OCI-LY7 (cell line): Measurements from ENCODE around the gene MNT. TPM values are rescaled to one million over a fixed set of nuclear protein-coding genes. Genes with fewer than 3 reads are reported as not detected.

Experiments used
- BruUV-seq: library from RNA; stranded (reverse); fragments of 400-500 nt; replicated peaks from 2 replicates; lab custom pipeline; 2021; lab: Mats Ljungman, UMichigan
- CTCF ChIA-PET: fragments of 300-600 bp; sonication (Branson Sonifier 250); formaldehyde crosslinking; loops from one replicate; lab custom pipeline; 2022; ENCODE audit warnings: antibody characterized with exemption; ENCODE audit not compliant: unreplicated experiment; lab: Charles Lee
- POLR2A ChIA-PET: fragments of 300-600 bp; sonication (Branson Sonifier 250); formaldehyde crosslinking; loops from one replicate; lab custom pipeline; 2022; ENCODE audit warnings: antibody characterized with exemption; lab: Charles Lee
- DNase-seq: peaks from one replicate; pipeline ENCODE4 v3.0.0-alpha.2; 2015; ENCODE audit warnings: low spot score
- H2AFZ ChIP-seq: fragments of 200-600 bp; sonication (generic), shearing (Covaris generic); 2 replicates; pipeline ENCODE4 v1.6.1; 2014; ENCODE audit warnings: mild to moderate bottlenecking, antibody characterized with exemption, low read length, moderate library complexity
- H3K27ac ChIP-seq: fragments of 200-600 bp; sonication (generic); 2 replicates; pipeline ENCODE4 v1.5.1; 2014; ENCODE audit warnings: mixed run types, low read depth, mild to moderate bottlenecking, moderate library complexity, low read length, inconsistent platforms; ENCODE audit not compliant: poor library complexity, severe bottlenecking
- H3K36me3 ChIP-seq: fragments of 200-600 bp; sonication (generic); 2 replicates; pipeline ENCODE4 v1.6.1; 2014; ENCODE audit warnings: mild to moderate bottlenecking, antibody characterized with exemption, low read length, moderate library complexity, mixed read lengths; ENCODE audit not compliant: insufficient read depth
- H3K4me1 ChIP-seq: fragments of 200-600 bp; sonication (generic); 2 replicates; pipeline ENCODE4 v1.5.1; 2014; ENCODE audit warnings: mild to moderate bottlenecking, low read length; ENCODE audit not compliant: insufficient read depth, poor library complexity, severe bottlenecking
- H3K4me2 ChIP-seq: fragments of 200-600 bp; sonication (generic); 2 replicates; pipeline ENCODE4 v1.6.1; 2014; ENCODE audit warnings: mild to moderate bottlenecking, low read length
- H3K4me3 ChIP-seq: fragments of 200-600 bp; sonication (generic); 2 replicates; pipeline ENCODE4 v1.5.1; 2014; ENCODE audit warnings: mild to moderate bottlenecking, low read depth, low read length; ENCODE audit not compliant: poor library complexity, severe bottlenecking
- H3K79me2 ChIP-seq: fragments of 200-600 bp; sonication (generic); 2 replicates; pipeline ENCODE4 v1.6.1; 2016; ENCODE audit warnings: low read depth, mild to moderate bottlenecking, low read length, moderate library complexity, mixed read lengths; ENCODE audit not compliant: insufficient read depth
- H3K9me2 ChIP-seq: fragments of 200-600 bp; sonication (generic); 2 replicates; pipeline ENCODE4 v1.6.1; 2016; ENCODE audit warnings: mild to moderate bottlenecking, low read length, mixed read lengths; ENCODE audit not compliant: insufficient read depth
- H3K9me3 ChIP-seq: fragments of 200-600 bp; sonication (generic); 2 replicates; pipeline ENCODE4 v1.6.1; 2014; ENCODE audit warnings: mild to moderate bottlenecking, mixed run types, low read length, mixed read lengths
- H4K20me1 ChIP-seq: fragments of 200-600 bp; sonication (generic); 2 replicates; pipeline ENCODE4 v1.6.1; 2014; ENCODE audit warnings: mild to moderate bottlenecking, antibody characterized with exemption, low read length, moderate library complexity, mixed read lengths; ENCODE audit not compliant: insufficient read depth
- EZH2phosphoT487 ChIP-seq: fragments of 200-600 bp; sonication (generic); IDR thresholded peaks from 2 replicates; pipeline ENCODE4 v1.6.1; 2018; ENCODE audit warnings: low read depth, borderline replicate concordance, mild to moderate bottlenecking, mixed run types, antibody characterized with exemption, low read length, moderate library complexity, mixed read lengths
- intact Hi-C: fragments of 100-400 bp; cut with micrococcal nuclease; formaldehyde crosslinking; loops from one replicate; pipeline ENCODE4 v1.10.0; 2022; ENCODE audit not compliant: unreplicated experiment
- total RNA-seq, 2 experiments: library from RNA; depleted of rRNA in 1 of 2; stranded (reverse); fragments of >200 nt in 1 of 2; shearing (Covaris generic) in 1 of 2; gene quantifications; 2 replicates each; pipeline ENCODE4 v1.2.3, GENCODE V29; 2014 to 2022
- TF ChIP-seq, protein P1 (sequence below): fragments of 200-600 bp; sonication (generic); conservative IDR thresholded peaks from 2 replicates; pipeline ENCODE4 v1.5.1; 2014; ENCODE audit warnings: mild to moderate bottlenecking, antibody characterized with exemption, low read length, moderate library complexity, mixed read lengths

Gene MNT
- total RNA-seq, 2 experiments from 2014 or later, result 22.2 to 60.0 TPM

DNA sequence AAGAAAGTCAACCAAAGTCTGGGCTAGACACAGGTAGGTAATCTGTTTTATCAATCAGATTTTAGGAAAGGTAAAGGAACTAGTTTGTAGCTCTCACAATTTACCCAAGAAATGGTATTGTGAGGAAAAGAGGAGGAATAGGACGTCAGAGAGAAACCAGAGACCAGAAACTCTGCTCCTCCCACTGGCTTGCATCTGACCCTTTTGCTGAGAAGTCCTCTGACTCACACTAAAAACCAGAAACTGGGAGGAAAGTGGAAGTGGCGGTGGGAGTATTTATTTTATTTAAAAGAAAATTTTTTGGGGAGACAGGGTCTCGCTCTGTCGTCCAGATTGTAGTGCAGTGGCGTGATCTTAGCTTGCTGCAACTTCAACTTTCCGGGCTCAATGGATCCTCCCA is 38.0 kb upstream of the MNT start:
- TF ChIP-seq, protein P1, sequence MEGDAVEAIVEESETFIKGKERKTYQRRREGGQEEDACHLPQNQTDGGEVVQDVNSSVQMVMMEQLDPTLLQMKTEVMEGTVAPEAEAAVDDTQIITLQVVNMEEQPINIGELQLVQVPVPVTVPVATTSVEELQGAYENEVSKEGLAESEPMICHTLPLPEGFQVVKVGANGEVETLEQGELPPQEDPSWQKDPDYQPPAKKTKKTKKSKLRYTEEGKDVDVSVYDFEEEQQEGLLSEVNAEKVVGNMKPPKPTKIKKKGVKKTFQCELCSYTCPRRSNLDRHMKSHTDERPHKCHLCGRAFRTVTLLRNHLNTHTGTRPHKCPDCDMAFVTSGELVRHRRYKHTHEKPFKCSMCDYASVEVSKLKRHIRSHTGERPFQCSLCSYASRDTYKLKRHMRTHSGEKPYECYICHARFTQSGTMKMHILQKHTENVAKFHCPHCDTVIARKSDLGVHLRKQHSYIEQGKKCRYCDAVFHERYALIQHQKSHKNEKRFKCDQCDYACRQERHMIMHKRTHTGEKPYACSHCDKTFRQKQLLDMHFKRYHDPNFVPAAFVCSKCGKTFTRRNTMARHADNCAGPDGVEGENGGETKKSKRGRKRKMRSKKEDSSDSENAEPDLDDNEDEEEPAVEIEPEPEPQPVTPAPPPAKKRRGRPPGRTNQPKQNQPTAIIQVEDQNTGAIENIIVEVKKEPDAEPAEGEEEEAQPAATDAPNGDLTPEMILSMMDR, result no peak
- no peak for TF ChIP-seq EZH2phosphoT487
- ChIA-PET CTCF (no interaction called here), POLR2A (no interaction called here)
- Histone ChIP-seq H3K4me3 (no peak overlapping the region), H3K27ac (no peak overlapping the region), H4K20me1 (no peaks in the 10 kb centered on the region), H3K79me2 (no peaks in the 10 kb centered on the region), H3K9me2 (no peaks in the 10 kb centered on the region), H3K4me1 (no peaks in the 10 kb centered on the region), H3K4me2 (no peak overlapping the region), H3K36me3 (peaks cover 79% of the 10 kb centered on the region), H2AFZ (no peak overlapping the region), H3K9me3 (0 out of 2 replicates have a peak, but pooled peaks cover 5% of the 10 kb centered on the region)
- BruUV-seq, result no TSS peak
- intact Hi-C loops, result loop anchor here (10.0 kb wide), 1 partner anchor 246 kb away; no protein-coding TSS in a partner anchor
- DNase-seq, result no peak

DNA sequence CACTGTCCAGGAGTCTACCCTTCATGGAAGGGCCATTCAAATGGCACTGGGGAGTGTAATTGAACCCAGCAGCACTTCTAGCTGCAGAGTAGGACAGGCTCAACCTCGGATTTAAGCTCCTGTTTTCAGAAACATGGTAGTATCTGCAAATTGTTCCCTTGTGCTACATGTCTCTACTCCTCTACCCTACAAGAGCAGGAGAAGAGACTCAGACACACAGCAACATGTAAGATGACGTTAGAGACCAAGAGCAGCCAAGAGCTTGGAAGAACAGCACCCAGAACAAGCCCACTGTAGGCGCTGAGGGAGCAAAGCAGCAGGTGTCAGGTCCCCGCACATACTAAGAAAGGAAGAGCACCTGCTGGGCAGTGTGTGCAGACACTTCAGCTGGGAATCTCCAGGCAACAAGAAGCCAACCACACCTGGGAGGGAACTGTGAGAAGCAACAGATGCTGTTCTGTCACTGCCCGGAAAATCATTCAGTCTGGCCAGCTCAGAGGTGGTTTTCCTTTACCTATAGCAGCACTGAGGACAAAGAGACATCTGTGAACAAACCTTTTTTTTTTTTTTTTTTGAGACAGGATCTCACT is 35.6 kb upstream of the MNT start:
- peak; percentile 14 for DNase-seq
- ChIA-PET CTCF (no interaction called here), POLR2A (interaction anchor here (0.6 to 0.7 kb wide), 3 partner anchors 18 to 749 kb away, joined by 3 to 4 read pairs (median 4); no protein-coding TSS in a partner anchor)
- BruUV-seq, result no TSS peak
- no peak for TF ChIP-seq EZH2phosphoT487
- TF ChIP-seq, protein P1, result no peak
- no peak overlapping the region for H3K27ac ChIP-seq
- H3K36me3 ChIP-seq, result peaks cover 88% of the 10 kb centered on the region
- no peaks in the 10 kb centered on the region for H3K79me2 ChIP-seq
- intact Hi-C loops, result loop anchor here (10.0 kb wide), 1 partner anchor 248 kb away; no protein-coding TSS in a partner anchor
- no peaks in the 10 kb centered on the region for H3K9me2 ChIP-seq
- H3K9me3 ChIP-seq, result 0 out of 2 replicates have a peak, but pooled peaks cover 5% of the 10 kb centered on the region
- H3K4me2 ChIP-seq, result no peak overlapping the region; the same call in 1 of the 2 replicates
- no peak overlapping the region for H2AFZ ChIP-seq
- H4K20me1 ChIP-seq, result no peaks in the 10 kb centered on the region
- no peak overlapping the region for H3K4me3 ChIP-seq
- H3K4me1 ChIP-seq, result no peaks in the 10 kb centered on the region

DNA sequence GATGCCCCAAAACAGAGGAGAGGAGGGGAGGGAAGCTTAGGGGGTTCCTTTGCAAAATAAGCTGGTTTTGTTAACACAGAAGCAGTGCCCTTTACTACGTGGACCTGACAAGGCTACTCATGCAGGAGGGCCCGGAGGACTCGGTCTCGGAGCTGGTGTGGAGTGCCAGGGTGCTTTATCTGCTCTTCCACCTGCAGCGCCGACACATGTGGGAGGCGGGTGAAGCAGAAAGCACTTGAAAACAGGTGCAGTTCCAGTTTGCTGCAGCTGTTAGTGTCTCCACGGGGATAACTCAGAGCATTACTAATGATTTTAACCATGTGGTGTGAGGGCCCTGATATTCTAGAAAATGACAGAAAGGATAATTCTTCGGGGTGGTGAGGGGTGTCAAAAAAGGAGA is 35.0 kb upstream of the MNT start:
- CTCF ChIA-PET, result no interaction called here
- Histone ChIP-seq H3K9me3 (0 out of 2 replicates have a peak, but pooled peaks cover under 1% of the 10 kb centered on the region), H3K79me2 (no peaks in the 10 kb centered on the region), H3K4me2 (no peak overlapping the region; the same call in 1 of the 2 replicates), H3K36me3 (peaks cover 87% of the 10 kb centered on the region), H3K4me3 (no peak overlapping the region), H3K9me2 (no peaks in the 10 kb centered on the region), H2AFZ (no peak overlapping the region), H3K27ac (no peak overlapping the region), H4K20me1 (no peaks in the 10 kb centered on the region), H3K4me1 (no peaks in the 10 kb centered on the region)
- intact Hi-C loops, result loop anchor here (10.0 kb wide), 1 partner anchor 249 kb away; no protein-coding TSS in a partner anchor
- TF ChIP-seq, protein P1, result no peak
- no peak for TF ChIP-seq EZH2phosphoT487
- BruUV-seq, result no TSS peak
- POLR2A ChIA-PET, result interaction anchor here (0.6 kb wide), 1 partner anchor 18 kb away, joined by 3 read pairs; no protein-coding TSS in a partner anchor
- no peak for DNase-seq
